WTC11 (cell line): Measurements from ENCODE around the gene STRIP1. TPM values are rescaled to one million over a fixed set of nuclear protein-coding genes. Genes with fewer than 3 reads are reported as not detected.

ENCODE experiments used
- ATAC-seq: fragments of 200-7000 bp; cut with Tn5 transposase; 2 replicates; pipeline ENCODE4 v1.10.0; 2021; ENCODE audit warnings: mild to moderate bottlenecking, moderate library complexity
- CTCF ChIA-PET: fragments of 300-600 bp; sonication (Branson Sonifier 250); formaldehyde crosslinking; loops from one replicate; lab custom pipeline; 2021; ENCODE audit warnings: antibody characterized with exemption; lab: Charles Lee
- POLR2A ChIA-PET: fragments of 350-600 bp; sonication (Branson Sonifier 250); formaldehyde crosslinking; loops from one replicate; lab custom pipeline; 2021; ENCODE audit warnings: antibody characterized with exemption; lab: Charles Lee
- DNase-seq: peaks from one replicate; pipeline ENCODE4 v3.0.0; 2021; ENCODE audit warnings: low spot score
- H3K27ac Mint-ChIP-seq: 2 replicates; pipeline ENCODE4 v1.8.0; 2021; ENCODE audit warnings: mixed read lengths
- H3K27me3 Mint-ChIP-seq: 2 replicates; pipeline ENCODE4 v1.8.0; 2021; ENCODE audit warnings: low read depth, mild to moderate bottlenecking, moderate library complexity, mixed read lengths
- H3K36me3 Mint-ChIP-seq: 2 replicates; pipeline ENCODE4 v1.8.0; 2021; ENCODE audit warnings: mixed read lengths
- H3K4me1 Mint-ChIP-seq: 2 replicates; pipeline ENCODE4 v1.8.0; 2022; ENCODE audit warnings: mixed read lengths
- H3K4me3 Mint-ChIP-seq: 2 replicates; pipeline ENCODE4 v1.8.0; 2021; ENCODE audit warnings: mild to moderate bottlenecking, moderate library complexity, mixed read lengths
- H3K9me3 Mint-ChIP-seq: 2 replicates; pipeline ENCODE4 v1.8.0; 2021; ENCODE audit warnings: mixed read lengths
- ATF3 ChIP-seq: sonication (generic); formaldehyde crosslinking; conservative IDR thresholded peaks from 2 replicates; pipeline ENCODE4 v1.8.1; 2022; ENCODE audit warnings: mild to moderate bottlenecking, missing genetic modification reagents
- CDX4 ChIP-seq: fragments of 250-450 bp; sonication (Bioruptor Pico); IDR thresholded peaks from 2 replicates; pipeline ENCODE4 v1.9.0; 2021; ENCODE audit warnings: moderate library complexity, mild to moderate bottlenecking, inconsistent platforms, borderline replicate concordance
- CREM ChIP-seq: sonication (generic); formaldehyde crosslinking; IDR thresholded peaks from 2 replicates; pipeline ENCODE4 v1.8.1; 2022; ENCODE audit warnings: mild to moderate bottlenecking, missing genetic modification reagents, moderate library complexity
- CTCF ChIP-seq: fragments of 200-600 bp; IDR thresholded peaks from 2 replicates; pipeline ENCODE4 v1.8.0; 2022; ENCODE audit warnings: antibody characterized with exemption
- E2F1 ChIP-seq: sonication (generic); formaldehyde crosslinking; IDR thresholded peaks from 2 replicates; pipeline ENCODE4 v1.8.0; 2022; ENCODE audit warnings: mild to moderate bottlenecking, missing genetic modification reagents
- E2F4 ChIP-seq: sonication (generic); formaldehyde crosslinking; IDR thresholded peaks from 2 replicates; pipeline ENCODE4 v1.8.1; 2022; ENCODE audit warnings: low read depth, mild to moderate bottlenecking, moderate library complexity, missing genetic modification reagents, borderline replicate concordance
- ERG ChIP-seq: fragments of 250-450 bp; sonication (Bioruptor Pico); IDR thresholded peaks from 2 replicates; pipeline ENCODE4 v1.8.0; 2021; ENCODE audit warnings: mild to moderate bottlenecking
- ETV6 ChIP-seq: sonication (generic); formaldehyde crosslinking; IDR thresholded peaks from 2 replicates; pipeline ENCODE4 v1.8.1; 2022; ENCODE audit warnings: mild to moderate bottlenecking, missing genetic modification reagents
- FOXJ3 ChIP-seq: sonication (generic); formaldehyde crosslinking; IDR thresholded peaks from 2 replicates; pipeline ENCODE4 v1.9.0; 2021; ENCODE audit warnings: missing genetic modification reagents, mild to moderate bottlenecking, borderline replicate concordance
- GTF2I ChIP-seq: fragments of 250-450 bp; sonication (Bioruptor Pico); conservative IDR thresholded peaks from 2 replicates; pipeline ENCODE4 v1.4.0; 2021; ENCODE audit warnings: mild to moderate bottlenecking
- JUN ChIP-seq: sonication (generic); formaldehyde crosslinking; IDR thresholded peaks from 2 replicates; pipeline ENCODE4 v1.8.0; 2023; ENCODE audit warnings: mild to moderate bottlenecking, missing genetic modification reagents
- MAX ChIP-seq: sonication (generic); formaldehyde crosslinking; IDR thresholded peaks from 2 replicates; pipeline ENCODE4 v1.8.0; 2022; ENCODE audit warnings: mild to moderate bottlenecking, missing genetic modification reagents
- MYBL2 ChIP-seq: sonication (generic); formaldehyde crosslinking; IDR thresholded peaks from 2 replicates; pipeline ENCODE4 v1.8.1; 2023; ENCODE audit warnings: mild to moderate bottlenecking, moderate library complexity, missing genetic modification reagents
- NFATC4 ChIP-seq: fragments of 250-450 bp; sonication (Bioruptor Pico); IDR thresholded peaks from 2 replicates; pipeline ENCODE4 v1.9.0; 2021; ENCODE audit warnings: mild to moderate bottlenecking
- NFYB ChIP-seq: sonication (generic); formaldehyde crosslinking; conservative IDR thresholded peaks from 2 replicates; pipeline ENCODE4 v1.8.0; 2022; ENCODE audit warnings: low read depth, missing genetic modification reagents
- NR1H2 ChIP-seq: sonication (generic); formaldehyde crosslinking; IDR thresholded peaks from 2 replicates; pipeline ENCODE4 v1.9.0; 2021; ENCODE audit warnings: mild to moderate bottlenecking, moderate library complexity, missing genetic modification reagents
- OVOL2 ChIP-seq: fragments of 250-450 bp; sonication (Bioruptor Pico); IDR thresholded peaks from 2 replicates; pipeline ENCODE4 v1.9.0; 2021; ENCODE audit warnings: mild to moderate bottlenecking, borderline replicate concordance
- RORB ChIP-seq: fragments of 250-450 bp; sonication (Bioruptor Pico); IDR thresholded peaks from 2 replicates; pipeline ENCODE4 v1.9.0; 2021; ENCODE audit warnings: mild to moderate bottlenecking
- SMAD3 ChIP-seq: sonication (generic); formaldehyde crosslinking; IDR thresholded peaks from 2 replicates; pipeline ENCODE4 v1.8.0; 2022; ENCODE audit warnings: missing genetic modification reagents, mild to moderate bottlenecking, borderline replicate concordance
- TEAD1 ChIP-seq: sonication (generic); formaldehyde crosslinking; IDR thresholded peaks from 2 replicates; pipeline ENCODE4 v1.8.0; 2022; ENCODE audit warnings: mild to moderate bottlenecking, missing genetic modification reagents
- USF1 ChIP-seq: sonication (generic); formaldehyde crosslinking; IDR thresholded peaks from 2 replicates; pipeline ENCODE4 v1.8.0; 2022; ENCODE audit warnings: mild to moderate bottlenecking, missing genetic modification reagents
- ZBTB21 ChIP-seq: sonication (generic); formaldehyde crosslinking; IDR thresholded peaks from 2 replicates; pipeline ENCODE4 v1.8.1; 2023; ENCODE audit warnings: mild to moderate bottlenecking, missing genetic modification reagents, borderline replicate concordance
- ZNF232 ChIP-seq: sonication (generic); formaldehyde crosslinking; IDR thresholded peaks from 2 replicates; pipeline ENCODE4 v1.8.0; 2022; ENCODE audit warnings: mild to moderate bottlenecking, missing genetic modification reagents
- ZNF317 ChIP-seq: sonication (generic); formaldehyde crosslinking; IDR thresholded peaks from 2 replicates; pipeline ENCODE4 v1.8.1; 2023; ENCODE audit warnings: low read depth, mild to moderate bottlenecking, moderate library complexity, missing genetic modification reagents, borderline replicate concordance
- ZNF425 ChIP-seq: fragments of 250-450 bp; sonication (Bioruptor Pico); conservative IDR thresholded peaks from 2 replicates; pipeline ENCODE4 v1.9.0; 2021; ENCODE audit warnings: mild to moderate bottlenecking
- ZNF671 ChIP-seq: fragments of 250-450 bp; sonication (Bioruptor Pico); IDR thresholded peaks from 2 replicates; pipeline ENCODE4 v1.8.0; 2021; ENCODE audit warnings: mild to moderate bottlenecking
- total RNA-seq: library from RNA; stranded (reverse); gene quantifications from 3 replicates; pipeline ENCODE4 v1.2.3, GENCODE V29; 2021

Gene STRIP1
- total RNA-seq, 1 experiment from 2014 or later, result 42.8 TPM

GRCh38 chr1:110040548-110040947 is 6.1 kb downstream of the STRIP1 start:
- ChIA-PET POLR2A (no interaction called here), CTCF (interaction anchor here (1.5 to 1.8 kb wide), 3 partner anchors 11 to 20 kb away, joined by 4 to 7 read pairs (median 5); no protein-coding TSS in a partner anchor)
- Mint-ChIP-seq H3K36me3 (peaks cover 75% of the 10 kb centered on the region), H3K27ac (no peak overlapping the region), H3K27me3 (no peaks in the 10 kb centered on the region), H3K4me3 (no peak overlapping the region), H3K9me3 (no peaks in the 10 kb centered on the region), H3K4me1 (peaks cover 8% of the 10 kb centered on the region)
- DNase-seq (no peak), ATAC-seq (no peak)
- TF ChIP-seq CTCF, result no peak
- TF ChIP-seq ZNF232 (CRISPR knock-in tag), result no peak
- TF ChIP-seq SMAD3, result no peak
- TF ChIP-seq TEAD1, result no peak
- TF ChIP-seq CDX4 (CRISPR knock-in tag), result no peak
- TF ChIP-seq ERG, result no peak
- TF ChIP-seq ZNF671 (CRISPR knock-in tag), result no peak
- TF ChIP-seq ATF3 (CRISPR knock-in tag), result no peak
- TF ChIP-seq E2F1 (CRISPR knock-in tag), result no peak
- TF ChIP-seq MYBL2 (CRISPR knock-in tag), result no peak
- no peak for TF ChIP-seq NFYB (CRISPR knock-in tag)
- TF ChIP-seq FOXJ3 (CRISPR knock-in tag), result no peak
- no peak for TF ChIP-seq OVOL2 (CRISPR knock-in tag)
- no peak for TF ChIP-seq NFATC4

- H3K27ac Mint-ChIP-seq, result no peak overlapping the region
- ATAC-seq (no peak), DNase-seq (no peak)
- H3K4me1 Mint-ChIP-seq, result no peaks in the 10 kb centered on the region
- ChIA-PET CTCF (no interaction called here), POLR2A (no interaction called here)
- no peaks in the 10 kb centered on the region for H3K9me3 Mint-ChIP-seq
- TF ChIP-seq ZNF317 (CRISPR knock-in tag), result no peak
- no peak for TF ChIP-seq ETV6 (CRISPR knock-in tag)
- TF ChIP-seq RORB (CRISPR knock-in tag), result no peak
- TF ChIP-seq MAX (CRISPR knock-in tag), result no peak
- no peak for TF ChIP-seq ZNF425 (CRISPR knock-in tag)
- TF ChIP-seq JUN (CRISPR knock-in tag), result no peak
- TF ChIP-seq ZBTB21 (CRISPR knock-in tag), result no peak
- TF ChIP-seq GTF2I, result no peak
- no peak for TF ChIP-seq USF1 (CRISPR knock-in tag)
- TF ChIP-seq CREM (CRISPR knock-in tag), result no peak
- no peak for TF ChIP-seq NR1H2
- no peak for TF ChIP-seq E2F4
- TF ChIP-seq OVOL2 (CRISPR knock-in tag), result no peak
- H3K27me3 Mint-ChIP-seq, result no peaks in the 10 kb centered on the region
- H3K4me3 Mint-ChIP-seq, result no peak overlapping the region
- H3K36me3 Mint-ChIP-seq, result peaks cover 88% of the 10 kb centered on the region
These were observed 8.6 kb downstream of the STRIP1 start for GRCh38 chr1:110043016-110043415.
